HG03439 (cell line): Measurements from ENCODE around the gene RBM14.

Source experiments
- ATAC-seq: cut with Tn5 transposase; IDR thresholded peaks from one replicate; pipeline ENCODE4 v1.9.1; 2021; ENCODE audit warnings: mild to moderate bottlenecking, moderate library complexity; ENCODE audit not compliant: unreplicated experiment

The RBM14 gene

DNA sequence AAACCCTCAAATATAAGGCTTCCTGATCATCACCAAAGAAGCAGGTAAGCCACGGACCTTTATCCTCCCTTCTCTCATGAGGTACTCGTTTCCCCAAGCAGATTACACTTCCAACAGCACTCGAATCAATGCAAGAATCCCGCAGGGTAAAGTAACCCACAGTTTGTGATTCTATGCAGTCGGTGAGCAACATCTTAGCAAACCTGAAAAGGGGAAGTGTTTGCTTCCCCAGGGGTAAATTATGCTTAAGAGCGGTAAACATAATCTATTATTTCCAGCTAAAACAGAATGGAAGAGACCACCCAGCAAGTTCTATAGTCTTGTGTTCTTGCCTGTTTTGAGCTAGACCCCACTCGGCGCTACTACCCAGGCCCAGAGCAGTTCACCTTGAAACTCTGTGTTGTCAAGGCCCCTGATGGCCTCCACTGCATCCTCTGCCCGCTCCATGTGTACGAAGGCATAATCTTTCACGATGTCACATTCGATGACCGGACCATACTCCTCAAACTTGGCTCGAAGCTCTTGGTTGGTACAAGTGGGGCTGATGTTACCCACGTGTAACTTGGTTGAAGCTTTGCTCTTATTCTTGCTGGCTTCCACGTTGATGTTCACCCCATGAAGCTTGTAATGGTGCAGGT is 60.0 kb downstream of the RBM14 start:
- ATAC-seq: no peak
